NOMO-1 treated with DMSO at 0.1 percent for 48 hours (cell line): Measurements from ENCODE around the gene HOXD12.

Experiments
- DNase-seq: peaks from one replicate; lab custom pipeline; 2025; ENCODE audit not compliant: unreplicated experiment; lab: John Stamatoyannopoulos, UW

Gene HOXD12

DNA sequence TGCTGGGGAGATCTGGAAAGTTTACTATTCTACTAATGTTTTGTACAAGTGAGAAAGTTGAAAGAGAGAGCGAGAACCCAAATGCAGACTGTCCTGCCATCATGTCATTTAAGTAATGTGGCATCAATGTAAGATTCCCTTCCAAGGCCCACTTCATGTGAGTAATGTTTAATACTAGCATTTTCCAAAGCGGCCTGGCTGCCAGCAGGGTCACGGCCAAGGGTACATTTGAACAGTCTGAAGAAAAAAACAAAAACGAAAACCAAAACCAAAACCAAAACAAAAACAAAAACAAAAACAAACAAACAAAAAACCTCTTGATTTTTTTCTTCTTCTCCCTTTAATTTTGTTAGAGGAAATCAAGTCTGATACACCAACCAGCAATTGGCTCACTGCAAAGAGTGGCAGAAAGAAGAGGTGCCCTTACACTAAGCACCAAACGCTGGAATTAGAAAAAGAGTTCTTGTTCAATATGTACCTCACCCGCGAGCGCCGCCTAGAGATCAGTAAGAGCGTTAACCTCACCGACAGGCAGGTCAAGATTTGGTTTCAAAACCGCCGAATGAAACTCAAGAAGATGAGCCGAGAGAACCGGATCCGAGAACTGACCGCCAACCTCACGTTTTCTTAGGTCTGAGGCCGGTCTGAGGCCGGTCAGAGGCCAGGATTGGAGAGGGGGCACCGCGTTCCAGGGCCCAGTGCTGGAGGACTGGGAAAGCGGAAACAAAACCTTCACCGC is 19.2 kb downstream of the HOXD12 start:
- DNase-seq = peak; percentile 23

DNA sequence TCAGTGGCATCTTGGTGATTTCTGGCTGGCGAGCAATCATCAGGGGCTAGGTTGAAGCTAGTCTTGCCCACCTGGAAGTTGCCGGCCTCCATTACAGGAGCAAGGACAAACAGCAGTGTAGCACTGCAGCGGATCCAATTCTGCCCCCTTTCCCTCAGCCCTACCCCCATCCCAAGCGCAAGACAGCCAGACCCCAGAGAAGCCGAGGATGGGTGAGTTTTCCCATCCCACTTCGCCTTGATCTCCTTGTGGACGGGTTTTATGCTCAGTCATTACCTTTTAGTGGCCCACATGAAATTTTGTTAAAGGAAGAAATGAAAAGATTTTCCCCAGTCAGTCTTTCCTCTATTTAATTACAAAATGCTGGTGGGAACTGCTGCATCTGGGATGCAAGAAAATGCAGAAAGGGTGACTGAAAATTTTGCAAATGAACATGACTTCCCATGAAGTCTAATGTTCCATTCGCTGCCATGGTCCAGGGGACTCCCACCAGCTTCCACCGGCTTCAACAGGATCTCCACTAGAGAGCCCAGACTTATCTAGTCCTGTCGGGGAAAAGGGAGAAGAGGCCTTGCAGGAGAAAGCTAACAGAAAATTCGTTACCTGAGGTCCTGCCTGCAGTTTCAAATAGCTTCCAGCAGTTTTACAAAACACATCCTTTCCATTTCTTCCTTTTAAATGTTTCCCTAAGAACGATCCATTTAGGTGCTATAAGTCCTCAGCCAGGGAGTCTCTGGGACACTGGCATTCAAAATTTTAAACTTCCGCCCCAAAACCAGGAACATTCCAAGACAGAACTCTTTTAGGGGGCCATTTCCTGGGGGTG is 21.0 kb downstream of the HOXD12 start:
- no peak for DNase-seq

GRCh38 chr2:176121190-176122051 is 21.8 kb downstream of the HOXD12 start:
- DNase-seq = no peak

GRCh38 chr2:176122052-176122682 is 22.6 kb downstream of the HOXD12 start:
- DNase-seq = no peak

DNA sequence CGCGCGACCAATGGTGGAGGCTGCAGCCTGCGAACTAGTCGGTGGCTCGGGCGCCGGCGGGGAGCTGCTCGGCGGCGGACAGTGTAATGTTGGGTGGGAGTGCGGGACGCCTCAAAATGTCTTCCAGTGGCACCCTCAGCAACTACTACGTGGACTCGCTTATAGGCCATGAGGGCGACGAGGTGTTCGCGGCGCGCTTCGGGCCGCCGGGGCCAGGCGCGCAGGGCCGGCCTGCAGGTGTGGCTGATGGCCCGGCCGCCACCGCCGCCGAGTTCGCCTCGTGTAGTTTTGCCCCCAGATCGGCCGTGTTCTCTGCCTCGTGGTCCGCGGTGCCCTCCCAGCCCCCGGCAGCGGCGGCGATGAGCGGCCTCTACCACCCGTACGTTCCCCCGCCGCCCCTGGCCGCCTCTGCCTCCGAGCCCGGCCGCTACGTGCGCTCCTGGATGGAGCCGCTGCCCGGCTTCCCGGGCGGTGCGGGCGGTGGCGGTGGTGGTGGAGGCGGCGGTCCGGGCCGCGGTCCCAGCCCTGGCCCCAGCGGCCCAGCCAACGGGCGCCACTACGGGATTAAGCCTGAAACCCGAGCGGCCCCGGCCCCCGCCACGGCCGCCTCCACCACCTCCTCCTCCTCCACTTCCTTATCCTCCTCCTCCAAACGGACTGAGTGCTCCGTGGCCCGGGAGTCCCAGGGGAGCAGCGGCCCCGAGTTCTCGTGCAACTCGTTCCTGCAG is 23.3 kb downstream of the HOXD12 start, which contains the start of gene HOXD9:
TSS of gene HOXD9 (plus strand) at position 37 of the 728 bp plus-strand sequence. CDS start at position 87, 50 bp downstream.
- DNase-seq = no peak

- no peak for DNase-seq
Measured at GRCh38 chr2:176123411-176124109, 24.0 kb downstream of the HOXD12 start.

- DNase-seq = no peak
Measured at GRCh38 chr2:176124110-176124946, 24.7 kb downstream of the HOXD12 start.

DNA sequence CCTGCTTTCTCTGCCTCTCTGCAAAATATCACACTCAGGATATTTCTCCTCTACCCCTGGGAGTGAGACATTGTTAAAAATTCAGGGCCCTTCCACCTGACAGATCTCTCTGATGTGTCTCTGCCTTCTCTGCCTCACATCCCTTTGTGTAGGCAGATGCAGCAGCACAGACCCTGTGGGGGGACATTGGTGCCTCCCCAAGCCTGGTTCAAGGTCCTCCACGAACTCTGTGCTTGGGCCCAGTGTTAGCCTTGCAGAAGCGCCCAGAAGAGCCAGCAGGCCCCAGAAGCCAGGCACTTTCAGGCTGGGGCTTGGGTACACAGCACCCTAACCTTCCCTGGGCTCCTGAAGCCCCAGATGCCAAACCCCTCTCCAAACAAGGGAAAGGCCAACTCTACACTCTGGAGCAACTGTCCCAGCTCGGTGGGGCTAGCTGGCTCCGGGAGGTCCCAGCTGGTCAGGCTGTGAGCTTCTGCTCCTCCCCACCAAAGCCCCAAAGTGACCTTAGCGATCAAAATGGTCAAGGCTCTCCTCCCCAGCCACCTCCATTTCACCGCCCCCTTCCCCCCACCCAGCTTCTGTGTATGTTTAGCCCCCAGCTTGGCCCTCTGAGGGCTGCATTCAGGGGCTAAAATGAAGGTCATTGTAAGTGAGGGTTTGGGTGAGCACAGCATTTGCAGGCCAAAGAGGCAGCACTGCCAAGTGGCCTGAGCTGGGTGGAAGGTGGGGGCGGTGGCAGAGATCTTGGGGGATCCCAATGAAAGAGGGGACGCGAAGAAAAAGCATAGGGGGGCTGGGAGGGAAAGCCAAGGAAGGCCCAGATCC is 25.6 kb downstream of the HOXD12 start:
- DNase-seq = no peak

DNA sequence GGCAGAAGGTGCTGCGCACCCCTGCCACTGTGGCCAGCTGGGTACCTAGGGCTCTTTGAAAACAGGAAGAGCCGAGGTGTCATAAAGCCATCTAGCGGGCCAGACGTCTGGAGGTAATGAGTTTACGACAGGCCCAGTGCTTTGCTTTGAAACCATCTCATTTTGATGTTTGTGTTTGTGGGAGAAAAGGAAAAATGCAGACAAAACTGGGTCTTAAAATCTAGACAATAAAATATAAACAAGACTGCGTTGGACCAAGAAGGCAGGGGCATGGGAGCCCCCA is 26.1 kb downstream of the HOXD12 start:
- DNase-seq = no peak

GRCh38 chr2:176126929-176127773 is 27.6 kb downstream of the HOXD12 start:
- DNase-seq = peak; percentile 30

DNA sequence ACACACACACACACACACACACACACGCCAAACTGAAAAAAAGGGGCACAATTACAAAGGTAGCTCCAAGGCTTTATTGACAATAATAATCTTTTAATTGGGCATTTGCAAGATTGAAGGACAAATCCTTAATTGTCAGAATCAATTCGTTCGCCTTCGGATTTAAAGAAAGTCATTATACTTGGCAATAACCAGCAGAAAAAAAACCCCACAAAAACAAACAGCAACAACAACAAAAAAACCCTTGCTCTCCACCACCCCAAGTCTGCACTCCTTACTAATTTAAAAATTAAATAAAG is 28.1 kb downstream of the HOXD12 start:
- DNase-seq = no peak

DNA sequence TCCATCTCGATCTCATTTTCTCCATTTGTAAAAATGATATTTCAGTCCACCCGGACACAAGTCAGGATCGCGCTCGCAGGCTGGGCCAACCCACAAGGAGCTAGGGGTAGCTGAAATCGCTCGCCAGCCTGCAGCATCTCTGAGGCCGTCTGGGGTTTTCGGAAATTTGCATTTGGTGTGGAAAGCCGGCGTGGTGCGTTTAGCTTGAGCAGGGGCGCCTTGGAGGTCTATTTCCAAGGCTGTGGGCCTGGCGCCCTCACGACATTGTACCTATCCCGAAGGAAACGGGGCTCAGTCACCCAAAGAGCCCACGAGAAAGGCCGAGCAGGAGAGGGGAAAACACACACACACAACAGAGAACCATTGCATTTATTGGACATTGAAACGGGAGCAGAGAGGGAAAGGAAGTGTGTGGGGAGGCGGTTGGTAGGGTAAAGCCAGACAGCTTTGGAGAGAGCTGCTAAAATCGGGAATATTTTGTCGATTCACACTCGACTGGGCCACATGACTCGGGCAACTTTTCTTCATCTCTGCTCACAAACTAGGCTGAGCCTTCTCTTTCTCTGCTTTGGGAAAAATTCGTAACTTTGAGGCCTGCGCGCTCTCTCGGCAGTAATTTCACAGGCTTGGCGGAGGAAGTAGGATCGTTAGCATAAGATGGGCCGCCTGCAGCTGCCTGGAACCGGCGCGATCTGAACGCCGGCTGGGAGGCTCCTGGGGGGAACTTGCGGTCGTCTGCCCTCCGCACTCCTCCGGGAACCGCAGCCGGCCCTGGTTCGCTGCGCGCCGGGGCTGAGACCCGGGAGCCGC is 28.8 kb downstream of the HOXD12 start:
- no peak for DNase-seq

DNA sequence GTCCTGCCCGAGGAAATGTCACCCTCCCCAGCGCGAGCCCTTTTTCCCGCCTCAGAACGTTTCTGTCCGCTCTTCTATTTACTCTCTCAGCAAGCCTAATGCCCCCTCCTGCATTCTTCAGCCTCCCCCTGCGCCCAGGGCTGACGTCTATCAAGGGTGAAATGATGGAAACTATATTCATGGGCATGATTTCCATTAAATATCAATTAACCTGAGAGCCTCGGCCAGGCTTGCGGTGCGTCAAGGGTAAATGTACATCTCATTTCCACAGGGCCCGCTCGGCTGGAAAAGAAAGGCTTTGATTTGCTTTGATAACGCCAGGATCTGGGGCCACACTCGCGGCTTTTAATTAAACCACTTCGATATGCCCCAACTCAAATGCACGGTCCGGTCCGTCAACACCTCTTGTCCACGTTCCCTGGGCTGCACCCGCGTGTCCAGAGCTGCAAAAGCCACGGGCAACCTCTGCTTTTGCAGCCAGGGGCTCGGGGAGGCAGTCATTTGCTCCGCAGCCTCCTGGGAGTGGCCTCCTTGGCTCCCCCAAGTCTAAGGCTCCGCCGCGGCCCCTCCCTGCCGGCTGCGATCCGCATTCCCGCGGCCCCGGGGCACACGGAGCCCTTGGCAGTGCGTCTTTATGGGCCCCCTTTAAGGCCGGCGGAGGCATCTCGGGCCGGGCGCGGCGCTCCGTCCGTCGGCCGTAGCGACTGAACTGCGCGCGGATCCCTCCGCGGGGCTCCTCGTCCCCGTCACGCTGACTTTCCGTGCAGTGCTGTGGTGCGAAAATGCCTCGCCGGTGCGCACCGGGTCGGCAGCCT is 29.6 kb downstream of the HOXD12 start, which contains the start of gene HOXD8:
TSS of gene HOXD8 (plus strand) at position 724 of the 815 bp plus-strand sequence. CDS start 662 bp downstream, outside the sequence.
- DNase-seq = no peak

GRCh38 chr2:176129813-176130146 is 30.2 kb downstream of the HOXD12 start:
- no peak for DNase-seq

- no peak for DNase-seq
Measured at GRCh38 chr2:176130147-176130956, 30.8 kb downstream of the HOXD12 start.
